Sigmoid colon (tissue), 7 donors: ENCODE results near the gene CATSPERD. TPM values are rescaled to one million over a fixed set of nuclear protein-coding genes. Genes with fewer than 3 reads are reported as not detected.

Experiments
- DNase-seq: peaks from one replicate; pipeline ENCODE4 v3.0.0-alpha.2; 2019
- H3K27ac ChIP-seq, 4 donors: fragments of 200-600 bp; sonication (generic); one replicate each; pipeline ENCODE4 v1.5.1; 2016 to 2019; ENCODE audit warnings: mild to moderate bottlenecking in 1 of 4
- H3K27me3 ChIP-seq, 3 donors: fragments of 200-600 bp; sonication (generic); one replicate each; pipeline ENCODE4 v1.5.1; 2019; ENCODE audit warnings: mild to moderate bottlenecking in 1 of 3
- H3K36me3 ChIP-seq, 4 donors: fragments of 200-600 bp; sonication (generic); one replicate each; pipeline ENCODE4 v1.5.1; 2016 to 2019
- H3K4me1 ChIP-seq, 4 donors: fragments of 200-600 bp; sonication (generic); one replicate each; pipeline ENCODE4 v1.5.1; 2017 to 2019
- H3K4me3 ChIP-seq, 4 donors: fragments of 200-600 bp; sonication (generic); one replicate each; pipeline ENCODE4 v1.5.1; 2017 to 2019; ENCODE audit warnings: mild to moderate bottlenecking in 2 of 4, moderate library complexity in 1 of 4
- H3K9me3 ChIP-seq, 4 donors: fragments of 200-600 bp in 3 of 4; sonication (generic) in 3 of 4; one replicate each; pipeline versions ENCODE4 v1.5.1 to v1.6.1; 2013 to 2019
- CTCF ChIP-seq, 4 experiments: fragments of 450-650 bp in 3 of 4; fragments of 200-600 bp in 1 of 4; IDR thresholded peaks; one replicate each; pipeline ENCODE4 v1.5.1; 2016 to 2019; ENCODE audit warnings: antibody characterized with exemption in 4 of 4, mild to moderate bottlenecking in 3 of 4, moderate library complexity in 2 of 4
- EP300 ChIP-seq, 4 donors: sonication (generic); formaldehyde crosslinking; IDR thresholded peaks; one replicate each; pipeline ENCODE4 v1.6.1; 2017; ENCODE audit warnings: antibody characterized with exemption in 4 of 4
- POLR2A ChIP-seq, 2 donors: fragments of 450-650 bp; IDR thresholded peaks; one replicate each; pipeline ENCODE4 v1.6.1; 2016; ENCODE audit warnings: antibody characterized with exemption in 2 of 2, mild to moderate bottlenecking in 2 of 2, moderate library complexity in 2 of 2
- POLR2AphosphoS5 ChIP-seq, 4 donors: sonication (generic); formaldehyde crosslinking; IDR thresholded peaks; one replicate each; pipeline ENCODE4 v1.6.1; 2017; ENCODE audit warnings: antibody characterized with exemption in 4 of 4
- WGBS, 2 donors: extraction: QIAGEN DNeasy Blood & Tissue Kit; methylation state at CpG; one replicate each; pipeline ENCODE4 v1.1.7; 2013; 5-methylcytosine and 5-hydroxymethylcytosine counted together
- intact Hi-C: fragments of 100-400 bp; cut with DNase I; formaldehyde crosslinking; loops from one replicate; pipeline ENCODE4 v1.15.1; 2023
- polyA plus RNA-seq, 3 donors: library from polyadenylated mRNA; stranded (reverse); fragments of 200-250 nt; gene quantifications; one replicate each; pipeline ENCODE4 v1.2.3, GENCODE V29; 2013
- total RNA-seq, 4 donors: library from RNA; depleted of rRNA; stranded (reverse); fragments of >200 nt; gene quantifications; one replicate each; pipeline ENCODE4 v1.1.0, GENCODE V29; 2016
- donor health status: healthy with polysubstance abuse.
- donor health status: Bipolar disorder and iron deficiency.
- donor health status: healthy.

Gene CATSPERD
- total and polyA plus RNA-seq, 7 donors = not detected

- no peaks in the 10 kb centered on the region for H3K36me3 ChIP-seq
- no peak overlapping the region for H3K4me3 ChIP-seq
- WGBS, 2 donors = 94 to 96% methylated on average over 7 of the region's 7 CpGs
- no peak for TF ChIP-seq POLR2A (IDR thresholded peaks at IDR 0.05)
- TF ChIP-seq CTCF (IDR thresholded peaks at IDR 0.05) = no peak
- no peak for TF ChIP-seq POLR2AphosphoS5 (IDR thresholded peaks at IDR 0.05)
- no peak for TF ChIP-seq EP300 (IDR thresholded peaks at IDR 0.05)
- no peaks in the 10 kb centered on the region for H3K9me3 ChIP-seq
- no peak overlapping the region for H3K27ac ChIP-seq
- no peaks in the 10 kb centered on the region for H3K27me3 ChIP-seq
- no peak for DNase-seq
- intact Hi-C loops = no loop called here
- peaks cover 0 to under 1% (median under 1%) of the 10 kb centered on the region in 4 donors for H3K4me1 ChIP-seq
These were observed 75.0 kb downstream of the CATSPERD start for GRCh38 chr19:5795382-5795919.

GRCh38 chr19:5798244-5798643 is 77.8 kb downstream of the CATSPERD start:
- Histone ChIP-seq H3K4me1 (peaks cover 0 to 6% (median 2%) of the 10 kb centered on the region in 4 donors), H3K36me3 (no peaks in the 10 kb centered on the region), H3K27ac (no peak overlapping the region), H3K4me3 (no peak overlapping the region), H3K27me3 (peaks cover 0 to 14% (median 8%) of the 10 kb centered on the region in 3 donors), H3K9me3 (no peaks in the 10 kb centered on the region)
- no peak for DNase-seq
- intact Hi-C loops = no loop called here
- 86 to 90% methylated on average over 8 of the region's 8 CpGs for WGBS, 2 donors
- no peak for TF ChIP-seq POLR2AphosphoS5 (IDR thresholded peaks at IDR 0.05)
- TF ChIP-seq POLR2A (IDR thresholded peaks at IDR 0.05) = no peak
- TF ChIP-seq EP300 (IDR thresholded peaks at IDR 0.05) = no peak
- TF ChIP-seq CTCF (IDR thresholded peaks at IDR 0.05) = no peak

GRCh38 chr19:5799247-5800241 is 79.1 kb downstream of the CATSPERD start:
- peaks cover 0 to 27% (median 17%) of the 10 kb centered on the region in 3 donors for H3K27me3 ChIP-seq
- H3K9me3 ChIP-seq = no peaks in the 10 kb centered on the region
- no peak for TF ChIP-seq CTCF (IDR thresholded peaks at IDR 0.05)
- TF ChIP-seq POLR2AphosphoS5 (IDR thresholded peaks at IDR 0.05) = no peak
- TF ChIP-seq EP300 (IDR thresholded peaks at IDR 0.05) = no peak
- no peak for TF ChIP-seq POLR2A (IDR thresholded peaks at IDR 0.05)
- H3K36me3 ChIP-seq = no peaks in the 10 kb centered on the region
- H3K27ac ChIP-seq = no peak overlapping the region
- H3K4me1 ChIP-seq = peaks cover 0 to 17% (median 14%) of the 10 kb centered on the region in 4 donors
- 41 to 60% methylated on average over 37 of the region's 37 CpGs for WGBS, 2 donors
- DNase-seq = no peak
- intact Hi-C loops = loop anchor here (5.0 to 10.0 kb wide), 2 partner anchors 168 to 325 kb away; no protein-coding TSS in a partner anchor
- no peak overlapping the region for H3K4me3 ChIP-seq

- 76 to 84% methylated on average over 17 of the region's 17 CpGs for WGBS, 2 donors
- Histone ChIP-seq H3K9me3 (no peaks in the 10 kb centered on the region), H3K4me1 (peaks cover 0 to 23% (median 18%) of the 10 kb centered on the region in 4 donors), H3K27ac (no peak overlapping the region), H3K27me3 (peaks cover 0 to 29% (median 18%) of the 10 kb centered on the region in 3 donors), H3K36me3 (no peaks in the 10 kb centered on the region), H3K4me3 (no peak overlapping the region)
- no peak for DNase-seq
- intact Hi-C loops = loop anchor here (5.0 to 10.0 kb wide), 2 partner anchors 167 to 324 kb away; no protein-coding TSS in a partner anchor
- TF ChIP-seq EP300 (IDR thresholded peaks at IDR 0.05) = no peak
- TF ChIP-seq POLR2AphosphoS5 (IDR thresholded peaks at IDR 0.05) = no peak
- no peak for TF ChIP-seq CTCF (IDR thresholded peaks at IDR 0.05)
- no peak for TF ChIP-seq POLR2A (IDR thresholded peaks at IDR 0.05)
These were observed 80.2 kb downstream of the CATSPERD start for GRCh38 chr19:5800361-5801270.
